HG03354 (cell line): ENCODE data around the gene S100A9.
"Not testable (repeated sequence)": the region's sequence is repeated elsewhere in the genome, so short reads cannot be mapped to it uniquely, and the experiment has no call there.

Source experiments
- ATAC-seq: cut with Tn5 transposase; IDR thresholded peaks from one replicate; pipeline ENCODE4 v1.9.1; 2021; ENCODE audit warnings: mild to moderate bottlenecking; ENCODE audit not compliant: unreplicated experiment, poor library complexity, severe bottlenecking

The S100A9 gene

GRCh38 chr1:153401461-153401860 is 43.8 kb downstream of the S100A9 start:
- no peak for ATAC-seq

- ATAC-seq: no peak
Measured at GRCh38 chr1:153402226-153402625, 44.6 kb downstream of the S100A9 start.

DNA sequence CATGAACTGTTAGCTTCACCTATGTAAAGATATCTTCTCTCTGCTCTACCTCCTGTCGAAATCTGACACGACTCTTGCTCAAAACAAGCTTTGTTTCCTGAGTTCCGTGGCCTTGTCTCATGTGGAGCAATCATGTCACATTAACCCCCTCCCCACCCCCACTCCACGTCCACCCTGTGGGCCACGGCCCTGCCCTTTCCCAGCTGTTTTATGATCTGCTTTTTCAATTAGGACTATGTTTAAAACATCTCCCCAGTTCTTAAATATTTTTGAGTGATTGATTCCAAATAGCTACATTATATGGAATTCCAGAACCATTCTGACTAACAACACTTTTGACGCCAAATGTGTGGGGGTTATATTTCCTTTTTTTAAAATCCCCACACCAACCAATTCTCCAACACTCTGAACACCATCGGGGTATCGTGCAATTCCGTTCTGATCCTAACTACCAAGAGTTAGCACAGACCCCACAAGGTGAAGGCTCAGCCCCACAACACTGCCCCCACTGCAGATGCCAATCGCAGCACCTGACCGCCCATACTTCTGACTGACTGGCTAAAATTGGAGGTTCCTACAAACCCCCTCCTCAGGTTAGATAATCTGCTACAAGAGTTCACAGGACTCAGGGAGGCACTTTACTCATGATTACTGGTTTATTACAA is 45.9 kb downstream of the S100A9 start:
- ATAC-seq: no peak

DNA sequence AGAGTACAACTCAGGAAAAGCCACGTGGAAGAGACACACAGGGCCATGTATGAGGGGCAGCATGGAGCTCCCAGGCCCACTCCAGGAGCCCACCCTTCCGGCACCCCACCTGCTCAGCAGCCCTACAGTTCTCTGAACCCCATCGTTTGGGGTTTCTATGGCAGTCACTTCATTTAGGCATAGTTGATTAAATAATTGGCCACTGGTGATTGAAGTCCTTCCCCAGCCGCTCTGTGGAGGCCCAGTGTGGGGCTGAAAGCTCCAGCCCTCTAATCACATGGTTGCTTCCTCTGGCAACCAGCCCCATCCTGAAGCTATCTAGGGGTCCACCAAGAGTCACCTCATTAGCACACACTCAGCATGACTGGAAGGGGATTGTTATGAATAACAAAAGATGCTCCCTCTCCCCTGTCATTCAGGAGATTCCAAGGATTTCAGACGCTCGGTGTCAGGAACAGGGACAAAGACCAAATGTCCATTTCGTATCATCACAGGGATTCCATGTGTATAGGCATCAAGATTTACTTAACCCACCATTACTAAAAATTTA is 46.5 kb downstream of the S100A9 start:
- ATAC-seq: no peak

GRCh38 chr1:153404768-153405167 is 47.1 kb downstream of the S100A9 start:
- no peak for ATAC-seq

- not testable (repeated sequence) for ATAC-seq
Measured at GRCh38 chr1:153405825-153406599, 48.4 kb downstream of the S100A9 start.

DNA sequence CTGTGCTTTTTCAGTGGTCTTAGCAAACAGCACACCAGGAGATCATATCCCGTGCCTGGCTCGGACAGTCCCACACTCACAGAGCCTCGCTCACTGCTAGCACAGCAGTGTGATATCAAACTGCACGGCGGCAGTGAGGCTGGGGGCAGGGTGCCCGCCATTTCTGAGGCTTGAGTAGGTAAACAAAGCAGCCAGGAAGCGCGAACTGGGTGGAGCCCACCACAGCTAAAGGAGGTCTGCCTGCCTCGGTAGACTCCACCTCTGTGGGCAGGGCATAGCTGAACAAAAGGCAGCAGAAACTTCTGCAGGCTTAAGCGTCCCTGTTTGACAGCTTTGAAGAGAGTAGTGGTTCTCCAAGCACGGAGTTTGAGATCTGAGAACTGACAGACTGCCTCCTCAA is 49.6 kb downstream of the S100A9 start:
- not testable (repeated sequence) for ATAC-seq
